OCI-LY3 (cell line): ENCODE measurements around the gene HTATIP2.

ENCODE experiments used
- H2AFZ ChIP-seq: fragments of 200-600, 300-600 bp; shearing (Covaris generic); 2 replicates; pipeline ENCODE4 v1.6.0; 2014; ENCODE audit warnings: antibody characterized with exemption, low read depth, low read length
- H3K27ac ChIP-seq: fragments of 200-600, 300-600 bp; sonication (generic); 2 replicates; pipeline ENCODE4 v1.5.1; 2014; ENCODE audit warnings: mild to moderate bottlenecking, low read length, moderate library complexity, mixed read lengths
- H3K27me3 ChIP-seq: fragments of 200-600, 300-600 bp; sonication (generic); 2 replicates; pipeline ENCODE4 v1.6.1; 2014; ENCODE audit warnings: low read depth, low read length, mixed read lengths
- H3K36me3 ChIP-seq: fragments of 200-600, 300-600 bp; sonication (generic); replicated peaks from 2 replicates; pipeline ENCODE3; 2014; ENCODE audit warnings: low read depth, low read length, mixed read lengths
- H3K4me1 ChIP-seq: fragments of 300-600, 200-600 bp; sonication (generic); 2 replicates; pipeline ENCODE4 v1.6.1; 2014; ENCODE audit warnings: low read length, mixed read lengths
- H3K4me2 ChIP-seq: fragments of 200-600, 300-600 bp; sonication (generic); 2 replicates; pipeline ENCODE4 v1.6.1; 2014; ENCODE audit warnings: low read length, mixed read lengths
- H3K4me3 ChIP-seq: fragments of 300-600, 200-600 bp; sonication (generic); 2 replicates; pipeline ENCODE4 v1.5.1; 2014; ENCODE audit warnings: antibody characterized with exemption, mild to moderate bottlenecking, low read length, moderate library complexity
- H3K79me2 ChIP-seq: fragments of 300-600, 200-600 bp; shearing (Covaris generic); 2 replicates; pipeline ENCODE4 v1.6.1; 2014; ENCODE audit warnings: mild to moderate bottlenecking, low read length, mixed read lengths
- H3K9ac ChIP-seq: fragments of 300-600, 200-600 bp; shearing (Covaris generic); 2 replicates; pipeline ENCODE4 v1.6.0; 2014; ENCODE audit warnings: mild to moderate bottlenecking, low read length, moderate library complexity
- H3K9me3 ChIP-seq: fragments of 200-600, 300-600 bp; shearing (Covaris generic); 2 replicates; pipeline ENCODE4 v1.6.1; 2014; ENCODE audit warnings: low read length, mixed read lengths; ENCODE audit not compliant: insufficient read depth
- H4K20me1 ChIP-seq: fragments of 200-600, 300-600 bp; sonication (generic); 2 replicates; pipeline ENCODE4 v1.6.1; 2016; ENCODE audit warnings: low read length, mixed read lengths; ENCODE audit not compliant: insufficient read depth
- CTCF ChIP-seq: fragments of 200-600, 300-600 bp; sonication (generic); IDR thresholded peaks from 2 replicates; pipeline ENCODE4 v1.5.1; 2014; ENCODE audit warnings: antibody characterized with exemption, low read length, low read depth
- EZH2phosphoT487 ChIP-seq: fragments of 200-600 bp; shearing (Covaris generic); IDR thresholded peaks from 2 replicates; pipeline ENCODE4 v1.6.1; 2018; ENCODE audit warnings: antibody characterized with exemption, mixed run types, low read depth

The HTATIP2 gene

GRCh38 chr11:20336056-20336455 lies 27.5 kb upstream of the HTATIP2 start:
- Histone ChIP-seq H3K4me2 (no peak overlapping the region), H3K79me2 (no peaks in the 10 kb centered on the region), H2AFZ (no peak overlapping the region), H3K4me1 (no peaks in the 10 kb centered on the region), H3K36me3 (no peaks in the 10 kb centered on the region), H3K27ac (no peak overlapping the region), H4K20me1 (no peaks in the 10 kb centered on the region), H3K9me3 (no peaks in the 10 kb centered on the region), H3K9ac (no peak overlapping the region), H3K27me3 (peaks cover 57% of the 10 kb centered on the region), H3K4me3 (no peak overlapping the region)
- TF ChIP-seq EZH2phosphoT487 (no peak), CTCF (no peak)

- H3K4me1 ChIP-seq, result no peaks in the 10 kb centered on the region
- H3K27me3 ChIP-seq, result peaks cover 55% of the 10 kb centered on the region
- no peak overlapping the region for H3K9ac ChIP-seq
- no peaks in the 10 kb centered on the region for H3K79me2 ChIP-seq
- H4K20me1 ChIP-seq, result no peaks in the 10 kb centered on the region
- H3K27ac ChIP-seq, result no peak overlapping the region
- H3K9me3 ChIP-seq, result no peaks in the 10 kb centered on the region
- H3K36me3 ChIP-seq, result no peaks in the 10 kb centered on the region
- H3K4me2 ChIP-seq, result peak overlapping the region; percentile 11; the same call in 1 of the 2 replicates
- H3K4me3 ChIP-seq, result no peak overlapping the region
- H2AFZ ChIP-seq, result no peak overlapping the region
- TF ChIP-seq CTCF (peak; percentile 66), EZH2phosphoT487 (no peak)
Observed at GRCh38 chr11:20337526-20338154, 25.9 kb upstream of the HTATIP2 start.

GRCh38 chr11:20342347-20343141 lies 21.0 kb upstream of the HTATIP2 start:
- H3K4me3 ChIP-seq, result no peak overlapping the region
- H4K20me1 ChIP-seq, result no peaks in the 10 kb centered on the region
- H3K4me2 ChIP-seq, result no peak overlapping the region
- no peak for TF ChIP-seq EZH2phosphoT487
- TF ChIP-seq CTCF, result no peak
- H3K36me3 ChIP-seq, result no peaks in the 10 kb centered on the region
- H3K9me3 ChIP-seq, result no peaks in the 10 kb centered on the region
- H3K4me1 ChIP-seq, result peaks cover 18% of the 10 kb centered on the region
- no peak overlapping the region for H3K27ac ChIP-seq
- H3K79me2 ChIP-seq, result no peaks in the 10 kb centered on the region
- H3K9ac ChIP-seq, result no peak overlapping the region
- no peak overlapping the region for H2AFZ ChIP-seq
- H3K27me3 ChIP-seq, result peaks cover 24% of the 10 kb centered on the region

- Histone ChIP-seq H3K4me1 (peaks cover 17% of the 10 kb centered on the region), H3K79me2 (no peaks in the 10 kb centered on the region)
Observed at GRCh38 chr11:20351136-20351535, 12.4 kb upstream of the HTATIP2 start.

More at GRCh38 chr11:20351136-20351535, 12.4 kb upstream of the HTATIP2 start:
- no peak for TF ChIP-seq CTCF
- TF ChIP-seq EZH2phosphoT487, result no peak
- no peaks in the 10 kb centered on the region for H3K9me3 ChIP-seq
- no peak overlapping the region for H3K4me2 ChIP-seq
- no peak overlapping the region for H3K27ac ChIP-seq
- no peaks in the 10 kb centered on the region for H3K36me3 ChIP-seq
- H2AFZ ChIP-seq, result no peak overlapping the region
- H3K27me3 ChIP-seq, result no peaks in the 10 kb centered on the region
- no peaks in the 10 kb centered on the region for H4K20me1 ChIP-seq
- H3K4me3 ChIP-seq, result no peak overlapping the region
- H3K9ac ChIP-seq, result no peak overlapping the region
